SKM-1 (cell line): ENCODE measurements around the gene PLEKHA4.
"Not testable (repeated sequence)": the region's sequence is repeated elsewhere in the genome, so short reads cannot be mapped to it uniquely, and the experiment has no call there.

Source experiments
- DNase-seq: peaks from one replicate; lab custom pipeline; 2025; ENCODE audit not compliant: unreplicated experiment; lab: John Stamatoyannopoulos, UW

The PLEKHA4 gene, protein sequence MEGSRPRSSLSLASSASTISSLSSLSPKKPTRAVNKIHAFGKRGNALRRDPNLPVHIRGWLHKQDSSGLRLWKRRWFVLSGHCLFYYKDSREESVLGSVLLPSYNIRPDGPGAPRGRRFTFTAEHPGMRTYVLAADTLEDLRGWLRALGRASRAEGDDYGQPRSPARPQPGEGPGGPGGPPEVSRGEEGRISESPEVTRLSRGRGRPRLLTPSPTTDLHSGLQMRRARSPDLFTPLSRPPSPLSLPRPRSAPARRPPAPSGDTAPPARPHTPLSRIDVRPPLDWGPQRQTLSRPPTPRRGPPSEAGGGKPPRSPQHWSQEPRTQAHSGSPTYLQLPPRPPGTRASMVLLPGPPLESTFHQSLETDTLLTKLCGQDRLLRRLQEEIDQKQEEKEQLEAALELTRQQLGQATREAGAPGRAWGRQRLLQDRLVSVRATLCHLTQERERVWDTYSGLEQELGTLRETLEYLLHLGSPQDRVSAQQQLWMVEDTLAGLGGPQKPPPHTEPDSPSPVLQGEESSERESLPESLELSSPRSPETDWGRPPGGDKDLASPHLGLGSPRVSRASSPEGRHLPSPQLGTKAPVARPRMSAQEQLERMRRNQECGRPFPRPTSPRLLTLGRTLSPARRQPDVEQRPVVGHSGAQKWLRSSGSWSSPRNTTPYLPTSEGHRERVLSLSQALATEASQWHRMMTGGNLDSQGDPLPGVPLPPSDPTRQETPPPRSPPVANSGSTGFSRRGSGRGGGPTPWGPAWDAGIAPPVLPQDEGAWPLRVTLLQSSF

DNA sequence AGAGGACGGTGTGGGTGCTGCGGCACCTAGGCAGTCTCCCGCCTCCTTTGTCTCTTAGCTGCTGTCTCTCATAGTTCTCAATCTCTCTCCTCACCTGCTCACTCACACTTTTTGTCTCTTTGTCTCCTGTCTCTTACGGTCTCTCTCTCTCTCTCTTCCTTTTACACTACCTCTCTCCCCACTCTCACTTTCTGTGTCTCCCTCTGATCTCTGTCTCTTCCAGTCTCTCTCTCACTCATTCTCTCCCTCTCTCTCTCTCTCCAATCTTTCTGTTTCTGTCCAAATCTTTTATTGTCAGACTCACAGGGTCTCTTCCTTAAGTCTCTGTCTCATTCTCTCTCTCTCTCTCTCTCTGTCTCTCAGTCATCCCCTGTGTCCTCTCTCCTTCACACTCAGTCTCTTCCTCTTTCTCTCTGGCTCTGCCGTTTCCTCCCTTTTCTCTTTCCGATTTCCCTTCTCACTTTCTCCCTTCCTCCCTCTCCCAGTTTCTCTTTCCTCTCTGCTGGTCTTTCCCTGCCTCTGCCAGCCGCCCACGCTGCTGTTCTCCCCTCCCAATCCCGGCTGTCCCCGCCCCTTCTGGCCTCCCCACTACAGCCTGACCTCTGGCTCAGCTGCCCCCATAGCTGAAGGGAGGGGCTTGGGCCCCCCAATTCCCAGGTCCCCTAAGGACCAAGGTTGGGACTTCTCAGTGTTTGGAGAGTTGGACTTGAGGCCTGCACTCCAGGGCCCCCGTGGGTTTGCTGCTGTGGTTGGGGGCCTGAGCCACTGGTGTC lies at the start of gene PLEKHA4:
Gene PLEKHA4 (minus strand): TSS at position 504 of the 773 bp plus-strand sequence. CDS start 997 bp downstream, outside the sequence.
- DNase-seq = no peak

DNA sequence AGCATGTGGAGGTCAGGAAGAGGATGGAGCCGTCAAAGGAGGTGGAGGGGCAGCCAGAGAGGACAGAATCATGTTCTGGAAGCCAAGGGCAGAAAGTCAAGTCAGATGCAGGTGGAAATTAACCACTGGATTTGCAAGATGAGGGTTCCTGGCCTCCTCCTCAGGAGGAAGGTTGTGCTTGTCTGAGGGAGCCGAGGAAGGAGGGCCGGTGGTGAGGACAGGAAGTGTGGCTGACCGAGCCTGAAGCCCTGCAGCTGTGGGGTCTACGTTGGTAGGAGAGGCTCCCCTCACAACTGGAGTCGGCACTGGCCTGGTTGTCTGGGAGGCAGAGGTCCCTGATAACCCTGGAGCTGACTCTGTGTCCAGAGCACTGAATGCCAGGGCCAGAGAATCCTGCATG lies 49.7 kb upstream of the PLEKHA4 start:
- no peak for DNase-seq

DNA sequence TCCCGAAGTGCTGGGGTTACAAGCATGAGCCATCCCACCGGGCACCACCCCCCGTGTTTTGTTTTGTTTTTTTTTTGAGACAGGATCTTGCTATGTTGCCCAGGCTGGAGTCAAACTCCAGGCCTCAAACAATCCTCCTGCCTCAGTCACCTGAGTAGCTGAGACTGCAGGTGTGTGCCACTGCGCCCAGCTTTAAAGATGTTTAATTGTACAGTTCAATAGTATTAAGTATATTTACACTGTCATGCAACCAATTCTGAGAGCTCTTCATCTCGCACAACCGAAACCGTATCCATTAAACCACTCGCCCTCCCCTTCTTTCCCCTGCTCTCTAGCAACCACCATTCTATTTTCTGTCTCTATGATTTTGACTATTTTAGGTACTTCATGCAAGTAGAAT lies 47.3 kb upstream of the PLEKHA4 start:
- DNase-seq = no peak

DNA sequence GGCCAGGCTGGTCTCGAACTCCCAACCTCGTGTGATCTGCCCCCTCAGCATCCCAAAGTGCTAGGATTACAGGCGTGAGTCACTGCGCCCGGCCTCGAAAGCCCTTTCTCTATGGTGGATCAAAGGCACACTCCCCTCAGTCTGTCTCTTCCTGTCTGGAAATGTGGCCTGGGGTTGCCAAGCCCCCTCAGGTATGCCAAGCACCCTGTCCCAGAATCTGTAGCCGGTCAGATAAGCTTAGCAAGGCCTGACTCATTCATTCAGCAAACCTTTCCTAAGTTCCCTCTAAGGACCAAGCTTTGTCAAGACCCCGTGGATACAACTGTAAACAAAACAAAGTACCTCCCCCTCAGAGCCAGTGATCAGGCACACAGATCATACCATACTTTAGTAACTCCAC lies 45.8 kb upstream of the PLEKHA4 start:
- DNase-seq = no peak

DNA sequence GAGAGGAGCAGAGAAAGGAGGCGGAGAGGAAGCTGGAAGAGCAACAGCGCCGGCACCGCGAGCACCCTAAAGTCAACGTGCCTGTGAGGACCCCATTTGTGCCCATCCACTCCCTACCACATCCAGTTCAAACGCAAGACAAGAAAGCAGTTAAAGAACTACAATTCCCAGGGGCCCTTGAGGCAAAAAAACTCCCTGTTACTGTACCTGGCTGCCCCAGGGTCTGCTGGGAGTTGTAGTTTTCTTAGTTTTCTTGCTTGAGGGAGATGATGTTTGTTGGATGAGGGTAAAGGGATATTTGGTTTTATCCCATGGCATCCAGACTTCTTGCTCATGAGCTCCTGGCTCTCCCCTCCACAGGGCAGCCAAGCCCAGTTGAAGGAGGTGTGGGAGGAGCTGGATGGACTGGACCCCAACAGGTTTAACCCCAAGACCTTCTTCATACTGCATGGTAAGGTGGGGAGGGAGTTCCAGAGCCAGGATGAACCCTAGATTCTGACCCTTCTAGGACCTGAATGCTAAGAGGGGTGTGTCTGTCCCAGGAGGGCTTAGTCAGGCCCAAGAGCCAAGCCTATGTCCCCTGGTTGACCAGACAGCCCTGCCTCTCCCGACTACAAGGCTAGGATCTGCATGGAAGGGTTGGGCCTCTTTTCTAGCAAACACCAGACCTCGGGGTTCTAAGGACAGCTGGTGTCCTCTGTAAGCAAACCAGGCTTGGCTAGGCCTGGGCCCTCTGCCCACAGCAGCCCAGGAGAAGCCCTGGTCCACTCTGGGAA lies 44.9 kb upstream of the PLEKHA4 start:
- DNase-seq = no peak

DNA sequence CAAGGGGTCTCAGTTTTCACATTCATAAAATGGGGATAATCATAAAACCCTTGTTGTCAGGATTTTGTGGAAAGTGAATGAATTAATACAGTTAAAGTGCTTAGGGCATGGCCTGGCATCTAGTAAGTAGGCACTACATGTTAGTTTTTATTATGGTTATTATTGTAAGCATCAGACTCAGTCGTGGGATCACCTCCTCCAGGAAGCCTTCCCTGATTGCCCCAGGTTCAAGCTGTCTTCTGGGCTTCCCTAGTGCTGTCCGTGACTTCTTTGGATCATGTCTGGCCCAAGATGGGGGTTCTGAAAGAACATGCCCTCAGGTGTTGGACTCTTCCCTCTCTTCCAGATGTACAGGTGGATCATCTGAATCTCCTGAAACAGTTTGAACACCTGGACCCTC lies 42.4 kb upstream of the PLEKHA4 start:
- no peak for DNase-seq

DNA sequence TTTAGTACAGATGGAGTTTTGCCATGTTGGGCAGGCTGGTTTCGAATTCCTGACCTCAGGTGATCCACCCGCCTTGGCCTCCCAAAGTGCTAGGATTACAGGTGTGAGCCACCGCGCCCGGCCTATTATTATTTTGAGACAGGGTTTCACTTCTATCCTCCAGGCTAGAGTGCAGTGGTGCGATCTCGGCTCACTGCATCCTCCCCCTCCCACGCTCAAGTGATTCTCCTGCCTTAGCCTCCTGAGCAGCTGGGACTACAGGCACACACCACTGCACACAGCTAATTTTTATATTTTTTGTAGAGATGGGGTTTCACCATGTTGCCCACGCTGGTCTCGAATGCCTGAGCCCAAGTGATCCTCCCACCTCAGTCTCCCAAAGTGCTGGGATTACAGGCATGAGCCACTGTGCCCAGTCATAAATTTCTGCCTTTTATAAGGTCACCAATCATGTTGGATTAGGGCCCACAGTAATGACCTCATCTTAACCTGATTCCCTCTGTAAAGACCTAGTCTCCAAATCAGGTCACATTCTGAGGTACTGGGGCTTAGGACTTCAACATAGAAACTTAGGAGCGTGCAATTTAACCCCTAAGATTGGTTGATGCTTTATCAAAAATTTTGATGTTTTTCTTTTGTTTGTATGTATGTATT lies 41.1 kb upstream of the PLEKHA4 start:
- not testable (repeated sequence) for DNase-seq

DNA sequence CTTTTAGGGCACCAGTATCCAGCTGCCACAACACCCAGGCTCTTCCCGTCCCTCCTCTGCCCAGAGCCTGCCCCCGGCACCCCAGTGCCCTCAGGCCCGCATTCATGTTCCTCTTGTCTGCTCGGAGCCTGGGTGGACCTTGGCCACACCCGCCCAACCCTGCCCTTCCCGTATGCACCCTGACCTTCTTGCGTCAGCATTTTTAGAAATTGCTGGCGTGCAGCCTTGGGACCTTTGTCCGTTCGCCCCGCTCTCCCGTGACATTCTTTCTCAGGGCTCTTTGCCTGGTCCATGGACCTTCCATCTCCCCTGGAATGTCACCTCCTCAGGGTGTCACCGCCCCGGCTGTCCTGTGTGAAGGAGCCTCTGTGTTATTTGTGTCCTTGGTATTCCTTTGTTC lies 39.3 kb upstream of the PLEKHA4 start:
- no peak for DNase-seq

DNA sequence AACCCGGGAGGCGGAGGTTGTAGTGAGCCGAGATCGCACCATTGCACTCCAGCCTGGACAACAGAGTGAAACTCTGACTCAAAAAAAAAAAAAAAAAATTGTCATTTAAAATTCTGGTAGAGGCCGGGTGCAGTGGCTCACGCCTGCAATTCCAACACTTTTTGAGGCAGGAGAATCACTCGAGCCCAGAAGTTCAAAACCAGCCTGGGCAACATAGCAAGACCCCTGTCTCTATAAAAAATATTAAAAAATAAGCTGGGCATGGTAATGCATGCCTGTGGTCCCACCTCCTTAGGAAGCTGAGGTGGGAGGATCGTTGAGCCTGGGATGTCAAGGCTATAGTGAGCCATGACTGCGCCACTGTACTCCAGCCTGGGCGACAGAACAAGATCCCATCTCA lies 37.9 kb upstream of the PLEKHA4 start:
- no peak for DNase-seq

DNA sequence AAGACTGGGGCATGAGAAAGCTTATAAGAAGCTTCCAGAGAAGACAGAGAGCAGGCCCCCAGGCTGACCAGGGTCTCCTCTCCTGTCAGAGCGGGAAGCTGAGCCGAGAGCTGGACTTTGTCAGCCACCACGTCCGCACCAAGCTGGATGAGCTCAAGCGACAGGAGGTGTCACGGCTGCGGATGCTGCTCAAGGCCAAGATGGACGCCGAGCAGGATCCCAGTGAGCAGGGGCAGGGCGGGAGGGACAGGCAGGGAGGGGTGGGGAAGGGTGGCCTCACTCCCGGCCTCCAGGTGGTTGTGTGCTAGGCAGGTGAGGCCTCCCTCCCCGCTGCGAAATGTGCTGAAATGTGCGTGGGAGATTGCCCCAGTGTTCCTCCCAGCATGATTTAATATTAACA lies 37.2 kb upstream of the PLEKHA4 start:
- DNase-seq = no peak

DNA sequence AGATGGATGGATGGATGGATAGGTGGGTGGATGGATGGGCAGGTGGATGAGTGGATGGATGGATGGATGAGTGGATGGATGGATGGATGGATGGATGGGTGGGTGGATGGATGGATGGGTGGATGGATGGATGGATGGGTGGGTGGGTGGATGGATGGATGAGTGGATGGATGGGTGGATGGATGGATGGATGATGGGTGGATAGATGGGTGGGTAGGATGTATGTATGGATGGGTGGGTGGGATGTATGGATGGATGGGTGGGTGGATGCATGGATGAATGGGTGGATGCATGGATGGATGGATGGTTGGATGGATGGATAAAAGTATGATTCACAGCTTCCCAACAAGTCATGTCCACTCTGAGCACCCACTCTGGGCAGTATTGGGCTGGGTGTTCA lies 35.4 kb upstream of the PLEKHA4 start:
- DNase-seq = not testable (repeated sequence)

DNA sequence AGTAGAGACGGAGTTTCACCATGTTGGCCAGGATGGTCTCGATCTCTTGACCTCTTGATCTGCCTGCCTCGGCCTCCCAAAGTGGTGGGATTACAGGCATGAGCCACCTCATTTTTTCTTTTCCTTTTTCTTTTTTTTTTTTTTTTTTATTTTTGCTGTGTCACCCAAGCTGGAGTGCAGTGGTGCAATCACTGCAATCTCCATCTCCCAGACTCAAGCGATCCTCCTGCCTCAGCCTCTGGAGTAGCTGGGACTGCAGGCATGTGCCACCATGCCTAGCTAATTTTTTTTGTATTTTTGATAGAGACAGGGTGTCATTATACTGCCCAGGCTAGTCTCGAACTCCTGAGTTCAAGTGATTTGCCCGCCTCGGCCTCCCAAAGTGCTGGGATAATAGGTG lies 33.9 kb upstream of the PLEKHA4 start:
- not testable (repeated sequence) for DNase-seq

DNA sequence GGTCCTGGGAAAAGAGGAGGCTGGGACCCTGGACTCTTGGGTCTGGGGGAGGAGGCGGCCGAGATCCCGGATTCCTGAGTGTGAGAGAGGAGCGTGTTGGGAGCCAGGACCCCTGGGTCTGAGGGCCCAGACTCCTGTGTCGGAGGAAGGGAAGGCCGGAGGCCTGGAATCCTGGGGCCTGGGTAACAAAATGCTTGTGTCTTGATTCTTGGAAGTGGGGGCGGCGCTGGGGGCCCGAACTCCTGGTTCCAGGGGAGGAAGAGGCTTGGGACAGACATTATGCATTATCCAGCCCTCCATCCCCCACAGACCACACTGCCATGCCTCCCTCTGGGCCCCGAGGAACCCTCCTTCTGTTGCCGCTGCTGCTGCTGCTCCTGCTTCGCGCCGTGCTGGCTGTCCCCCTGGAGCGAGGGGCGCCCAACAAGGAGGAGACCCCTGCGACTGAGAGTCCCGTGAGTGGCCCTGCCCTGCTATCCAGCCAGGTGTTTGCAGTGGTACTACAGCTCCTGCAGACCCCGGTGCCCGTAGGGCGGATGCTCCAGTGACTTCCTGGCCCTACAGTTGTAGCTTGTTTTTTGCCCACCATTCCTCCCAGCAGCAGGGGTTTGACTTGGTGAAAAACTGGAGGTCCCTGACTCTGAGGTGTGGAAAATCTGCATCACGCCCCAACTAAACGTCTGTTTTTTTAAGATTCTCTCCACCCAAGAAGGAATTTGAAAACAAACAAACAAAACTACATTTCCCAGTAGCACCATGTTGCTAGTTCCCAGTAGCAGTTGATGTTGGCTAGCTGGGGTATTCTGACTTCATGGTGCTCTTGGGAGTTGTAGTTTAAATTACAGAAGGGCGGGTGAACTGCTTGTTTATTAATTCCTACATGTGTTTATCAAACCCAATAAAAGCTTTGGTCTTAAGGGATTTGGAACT lies 32.3 kb upstream of the PLEKHA4 start:
- no peak for DNase-seq

DNA sequence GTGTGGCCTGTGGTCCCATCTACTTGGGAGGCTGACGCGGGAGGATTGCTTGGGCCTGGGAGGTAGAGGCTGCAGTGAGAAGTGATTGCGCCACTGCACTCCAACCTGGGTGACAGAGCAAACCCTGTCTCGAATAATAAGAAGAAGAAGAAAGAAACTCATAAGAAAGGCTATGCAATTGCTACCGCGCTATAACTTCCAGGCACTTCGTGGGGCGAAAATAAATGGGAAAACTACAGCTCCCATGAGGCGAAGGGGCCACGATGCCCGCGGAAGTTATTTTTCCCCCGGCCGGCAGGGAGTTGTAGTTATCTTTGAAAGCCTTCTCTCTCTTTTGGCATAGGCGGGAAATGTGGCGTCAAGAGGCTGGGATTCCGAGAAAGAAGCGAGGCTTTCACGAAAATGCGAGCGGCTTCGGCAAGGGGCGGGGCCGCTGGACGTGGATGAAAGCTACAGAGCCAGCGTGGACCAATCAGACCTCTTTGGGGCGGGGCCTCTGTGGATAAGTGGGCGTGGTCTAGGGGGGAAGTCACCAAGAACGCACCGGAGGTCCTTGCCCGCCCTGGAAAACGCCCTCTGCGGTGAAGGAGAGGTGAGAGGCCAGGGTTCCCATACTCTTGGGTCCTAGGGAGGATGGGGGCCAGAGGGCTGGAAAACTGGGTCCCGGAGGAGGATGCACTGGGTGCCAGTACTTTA lies 31.5 kb upstream of the PLEKHA4 start, which contains the start of gene NUCB1:
Gene NUCB1 (plus strand): TSS at position 532 of the 696 bp plus-strand sequence. CDS start 485 bp downstream, outside the sequence.
- peak; percentile 50 for DNase-seq

DNA sequence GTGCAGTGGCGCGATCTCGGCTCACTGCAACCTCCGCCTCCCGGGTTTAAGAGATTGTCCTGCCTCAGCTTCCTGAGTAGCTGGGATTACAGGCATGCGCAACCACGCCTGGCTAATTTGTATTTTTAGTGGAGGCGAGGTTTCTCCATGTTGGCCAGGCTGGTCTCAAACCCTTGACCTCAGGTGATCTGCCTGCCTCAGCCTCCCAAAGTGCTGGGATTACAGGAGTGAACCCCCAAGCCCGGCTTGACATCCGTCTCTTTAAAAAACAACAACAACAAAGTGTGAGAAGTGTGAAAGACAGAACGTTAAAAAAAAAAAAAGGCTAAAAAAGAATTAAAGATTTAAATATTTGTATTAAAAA lies 31.0 kb upstream of the PLEKHA4 start:
- DNase-seq = not testable (repeated sequence)

DNA sequence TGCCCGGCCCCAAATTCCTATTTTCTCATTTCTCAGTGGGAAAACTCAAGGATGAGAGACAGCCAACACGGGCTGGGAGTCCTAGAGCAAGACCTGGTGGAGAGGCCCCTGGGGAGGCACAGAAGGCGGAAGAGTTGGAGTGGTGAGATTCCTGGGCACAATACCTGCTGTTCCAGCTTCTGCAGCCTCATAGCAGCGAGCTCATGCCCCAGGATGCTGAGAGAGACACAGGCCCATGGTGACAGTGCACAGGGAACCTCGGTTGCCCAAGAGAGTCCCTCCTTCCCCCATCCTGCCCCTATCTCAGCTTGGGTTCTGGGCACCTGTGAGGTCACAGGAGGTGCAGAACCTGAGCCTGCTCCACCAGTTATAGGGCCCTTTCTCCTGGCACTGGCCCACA lies 28.8 kb upstream of the PLEKHA4 start:
- DNase-seq = no peak

DNA sequence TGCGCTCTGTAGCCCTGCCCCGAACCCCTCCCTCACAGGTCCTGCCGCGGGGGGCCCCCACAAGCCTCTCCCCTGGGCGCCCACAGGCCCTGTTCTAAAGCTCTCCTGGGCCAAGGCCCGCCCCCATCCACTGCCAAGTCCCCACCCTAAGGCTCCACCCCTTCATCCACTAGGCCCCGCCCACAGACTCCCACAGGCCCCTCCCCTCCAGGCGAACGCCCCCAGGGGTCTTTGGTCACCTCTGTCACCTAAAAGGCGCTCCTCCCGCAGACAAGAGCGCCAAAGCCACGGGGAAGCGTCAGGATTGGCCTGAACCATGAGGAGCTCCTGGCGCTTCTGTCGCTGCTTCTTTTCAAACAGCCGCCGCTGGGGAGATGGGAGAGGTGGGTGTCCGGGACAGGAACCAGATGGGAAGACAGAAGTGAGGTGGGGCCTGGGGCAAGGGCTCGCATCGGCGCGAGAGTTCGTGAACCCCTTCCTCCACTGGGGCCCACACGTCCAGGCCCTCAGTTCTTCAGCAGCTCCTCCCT lies 27.8 kb upstream of the PLEKHA4 start:
- DNase-seq = no peak

DNA sequence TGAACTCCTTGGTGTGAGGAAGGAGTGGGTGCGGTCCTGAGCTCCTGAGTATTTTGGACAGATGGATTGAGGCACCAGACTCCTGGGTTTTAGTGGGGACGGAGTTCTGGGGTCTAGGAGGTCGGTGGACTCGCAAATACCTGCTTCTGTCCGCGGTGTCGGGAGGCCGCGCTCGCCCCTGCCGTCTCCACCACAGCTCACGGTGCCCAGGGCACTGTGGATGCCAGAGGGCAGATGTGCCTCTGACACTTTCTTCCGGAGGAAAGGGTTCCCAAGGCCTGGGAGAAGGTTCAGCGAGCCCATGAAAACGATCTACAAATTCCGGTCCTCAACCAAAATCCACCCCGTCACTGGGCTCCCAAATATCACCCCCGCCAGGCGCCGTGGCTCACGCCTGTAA lies 26.8 kb upstream of the PLEKHA4 start:
- no peak for DNase-seq
